HG03066 (cell line): Measurements from ENCODE around the gene HRG.

Source experiments
- ATAC-seq: cut with Tn5 transposase; IDR thresholded peaks from one replicate; pipeline ENCODE4 v1.9.1; 2021; ENCODE audit warnings: low read depth; ENCODE audit not compliant: unreplicated experiment

Gene HRG

GRCh38 chr3:186637686-186638085, 28.1 kb upstream of the HRG start:
- no peak for ATAC-seq

- no peak for ATAC-seq
Observed at GRCh38 chr3:186638259-186638658, 27.6 kb upstream of the HRG start.

- no peak for ATAC-seq
Observed at GRCh38 chr3:186639778-186640472, 25.9 kb upstream of the HRG start, which contains the start of gene FETUB. FETUB (plus strand) TSS chr3:186640399; CDS start chr3:186640461, 62 bp downstream.

GRCh38 chr3:186640473-186640818, 25.4 kb upstream of the HRG start:
- no peak for ATAC-seq

- no peak for ATAC-seq
Observed at GRCh38 chr3:186640929-186641328, 24.9 kb upstream of the HRG start.

GRCh38 chr3:186642014-186642413, 23.8 kb upstream of the HRG start:
- ATAC-seq: no peak

GRCh38 chr3:186643493-186643892, 22.3 kb upstream of the HRG start:
- no peak for ATAC-seq

- no peak for ATAC-seq
Observed at GRCh38 chr3:186644683-186645082, 21.1 kb upstream of the HRG start.

- ATAC-seq: no peak
Observed at GRCh38 chr3:186646106-186646505, 19.7 kb upstream of the HRG start.

- ATAC-seq: no peak
Observed at GRCh38 chr3:186646841-186647240, 19.0 kb upstream of the HRG start.

GRCh38 chr3:186648851-186649250, 17.0 kb upstream of the HRG start:
- no peak for ATAC-seq

- no peak for ATAC-seq
Observed at GRCh38 chr3:186651678-186652215, 14.1 kb upstream of the HRG start.

- peak; percentile 96 for ATAC-seq
Observed at GRCh38 chr3:186653080-186653707, 12.6 kb upstream of the HRG start.

GRCh38 chr3:186653984-186654383, 11.8 kb upstream of the HRG start:
- no peak for ATAC-seq

GRCh38 chr3:186663361-186664118, 2.3 kb upstream of the HRG start:
- ATAC-seq: no peak

GRCh38 chr3:186664119-186664495, 1.7 kb upstream of the HRG start:
- no peak for ATAC-seq

- no peak for ATAC-seq
Observed at GRCh38 chr3:186664506-186664905, 1.3 kb upstream of the HRG start.

- no peak for ATAC-seq
Observed at GRCh38 chr3:186668426-186668825, 2.6 kb downstream of the HRG start.

GRCh38 chr3:186669378-186670084, 3.7 kb downstream of the HRG start:
- no peak for ATAC-seq

- ATAC-seq: no peak
Observed at GRCh38 chr3:186670155-186670554, 4.3 kb downstream of the HRG start.

- no peak for ATAC-seq
Observed at GRCh38 chr3:186671051-186671450, 5.2 kb downstream of the HRG start.
